ENCODE results near the gene PPM1D.

PPM1D gene

GRCh38 chr17:60577147-60577915 lies 22.7 kb upstream of the PPM1D start:
- peaks cover 17% of the 10 kb centered on the region for H3K79me1 ChIP-seq (ENCODE audit: low read length)
- no peak overlapping the region for H3K23ac ChIP-seq (ENCODE audit: low read length)
- no peak overlapping the region for H3K4me2 ChIP-seq (ENCODE audit: low read length)
- H4K12ac ChIP-seq (ENCODE audit: low read depth, low read length): no peak overlapping the region
- peak overlapping the region; percentile 33 for H2BK5ac ChIP-seq (ENCODE audit: low read depth, low read length, poor library complexity)
- no peak overlapping the region for H3K4ac ChIP-seq (ENCODE audit: low read depth, low read length)
- H3K9ac ChIP-seq (ENCODE audit: low read length): no peak overlapping the region
- no peaks in the 10 kb centered on the region for H3K36me3 ChIP-seq (ENCODE audit: control insufficient read depth in 1 of 2, insufficient read depth in 2 of 2, low read length in 2 of 2)
- H4K8ac ChIP-seq (ENCODE audit: low read depth, low read length): no peak overlapping the region
- H2BK12ac ChIP-seq (ENCODE audit: low read length): no peak overlapping the region
- no peak overlapping the region for H3K4me3 ChIP-seq (ENCODE audit: low read depth, low read length)
- peaks cover 10% of the 10 kb centered on the region in 2 experiments for H3K4me1 ChIP-seq (ENCODE audit: control insufficient read depth in 1 of 2, insufficient read depth in 2 of 2, low read length in 2 of 2)
- H3K79me2 ChIP-seq (ENCODE audit: control insufficient read depth, insufficient read depth, low read length, poor library complexity): peaks cover 1% of the 10 kb centered on the region
- H3K27ac ChIP-seq (ENCODE audit: low read depth, low read length): peak overlapping the region; percentile 5
- no peak overlapping the region for H3K14ac ChIP-seq (ENCODE audit: low read length)
- H2BK120ac ChIP-seq (ENCODE audit: insufficient read depth, low read length, poor library complexity): no peak overlapping the region
- H3K27me3 ChIP-seq (ENCODE audit: insufficient read depth, low read length): no peaks in the 10 kb centered on the region
- WGBS (ENCODE audit: extremely low coverage, insufficient coverage, insufficient read length): no CpG with 5 or more reads among the region's 7 CpGs
- no peak overlapping the region for H2AFZ ChIP-seq (ENCODE audit: insufficient read depth, low read length, poor library complexity)
- H4K91ac ChIP-seq (ENCODE audit: low read depth, low read length): no peak overlapping the region
- H3K18ac ChIP-seq (ENCODE audit: low read length): no peak overlapping the region
- DNase-seq: peak; percentile 31 to 50
- H3K9me3 ChIP-seq (ENCODE audit: insufficient read depth, low read depth, low read length): no peaks in the 10 kb centered on the region
- no peak overlapping the region for H2AK5ac ChIP-seq (ENCODE audit: low read length)

DNA sequence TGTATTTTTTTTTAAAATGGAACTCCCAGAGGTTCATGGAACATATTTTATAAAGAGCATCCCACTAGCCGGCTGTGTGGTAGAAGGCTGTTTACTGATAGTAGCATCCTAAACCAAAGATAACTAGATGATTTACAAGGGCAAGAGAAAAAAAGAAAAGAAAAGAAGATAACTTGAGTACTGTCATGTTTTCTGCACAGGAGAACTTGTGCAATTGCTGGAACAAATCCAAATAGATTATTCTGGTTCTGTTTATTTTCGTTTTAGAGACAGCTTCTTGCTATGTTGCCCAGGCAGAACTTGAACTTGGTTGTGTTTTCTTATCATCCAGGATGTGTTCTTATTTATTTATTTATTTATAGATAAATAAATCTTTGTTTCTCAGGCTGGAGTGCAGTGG lies 20.9 kb upstream of the PPM1D start:
- Histone ChIP-seq H3K36me3 (ENCODE audit: control insufficient read depth in 1 of 2, insufficient read depth in 2 of 2, low read length in 2 of 2) (no peaks in the 10 kb centered on the region), H2BK12ac (ENCODE audit: low read length) (no peak overlapping the region), H4K91ac (ENCODE audit: low read depth, low read length) (no peak overlapping the region), H3K9ac (ENCODE audit: low read length) (no peak overlapping the region), H4K8ac (ENCODE audit: low read depth, low read length) (no peak overlapping the region), H4K12ac (ENCODE audit: low read depth, low read length) (no peak overlapping the region), H3K18ac (ENCODE audit: low read length) (no peak overlapping the region), H2BK5ac (ENCODE audit: low read depth, low read length, poor library complexity) (no peak overlapping the region), H3K4me3 (ENCODE audit: low read depth, low read length) (no peak overlapping the region), H3K79me1 (ENCODE audit: low read length) (peaks cover 11% of the 10 kb centered on the region), H3K14ac (ENCODE audit: low read length) (no peak overlapping the region), H2AK5ac (ENCODE audit: low read length) (no peak overlapping the region), H3K23ac (ENCODE audit: low read length) (no peak overlapping the region), H3K27ac (ENCODE audit: low read depth, low read length) (no peak overlapping the region), H3K79me2 (ENCODE audit: control insufficient read depth, insufficient read depth, low read length, poor library complexity) (no peaks in the 10 kb centered on the region), H3K4me2 (ENCODE audit: low read length) (no peak overlapping the region), H2AFZ (ENCODE audit: insufficient read depth, low read length, poor library complexity) (no peak overlapping the region), H3K4ac (ENCODE audit: low read depth, low read length) (no peak overlapping the region), H3K27me3 (ENCODE audit: insufficient read depth, low read length) (no peaks in the 10 kb centered on the region), H3K9me3 (ENCODE audit: insufficient read depth, low read depth, low read length) (no peaks in the 10 kb centered on the region), H3K4me1 (ENCODE audit: control insufficient read depth in 1 of 2, insufficient read depth in 2 of 2, low read length in 2 of 2) (peaks cover 2 to 3% of the 10 kb centered on the region in 2 experiments), H2BK120ac (ENCODE audit: insufficient read depth, low read length, poor library complexity) (no peak overlapping the region)
- DNase-seq: no peak
- WGBS (ENCODE audit: extremely low coverage, insufficient coverage, insufficient read length): no CpG with 5 or more reads among the region's 2 CpGs

- no peak overlapping the region for H3K4me2 ChIP-seq (ENCODE audit: low read length)
- WGBS (ENCODE audit: extremely low coverage, insufficient coverage, insufficient read length): no CpG with 5 or more reads among the region's 4 CpGs
- no peak overlapping the region for H3K9ac ChIP-seq (ENCODE audit: low read length)
- H4K91ac ChIP-seq (ENCODE audit: low read depth, low read length): no peak overlapping the region
- no peak overlapping the region for H2AK5ac ChIP-seq (ENCODE audit: low read length)
- no peak overlapping the region for H3K14ac ChIP-seq (ENCODE audit: low read length)
- H3K36me3 ChIP-seq (ENCODE audit: control insufficient read depth in 1 of 2, insufficient read depth in 2 of 2, low read length in 2 of 2): no peaks in the 10 kb centered on the region
- peaks cover 8% of the 10 kb centered on the region for H3K79me1 ChIP-seq (ENCODE audit: low read length)
- no peak for DNase-seq
- H3K18ac ChIP-seq (ENCODE audit: low read length): no peak overlapping the region
- H2BK120ac ChIP-seq (ENCODE audit: insufficient read depth, low read length, poor library complexity): no peak overlapping the region
- no peak overlapping the region for H3K23ac ChIP-seq (ENCODE audit: low read length)
- no peak overlapping the region for H3K4me3 ChIP-seq (ENCODE audit: low read depth, low read length)
- H3K27ac ChIP-seq (ENCODE audit: low read depth, low read length): no peak overlapping the region
- no peak overlapping the region for H2BK12ac ChIP-seq (ENCODE audit: low read length)
- no peak overlapping the region for H3K4ac ChIP-seq (ENCODE audit: low read depth, low read length)
- no peak overlapping the region for H2BK5ac ChIP-seq (ENCODE audit: low read depth, low read length, poor library complexity)
- H3K9me3 ChIP-seq (ENCODE audit: insufficient read depth, low read depth, low read length): no peaks in the 10 kb centered on the region
- no peaks in the 10 kb centered on the region for H3K27me3 ChIP-seq (ENCODE audit: insufficient read depth, low read length)
- no peak overlapping the region for H4K8ac ChIP-seq (ENCODE audit: low read depth, low read length)
- no peaks in the 10 kb centered on the region for H3K4me1 ChIP-seq (ENCODE audit: control insufficient read depth in 1 of 2, insufficient read depth in 2 of 2, low read length in 2 of 2)
- H4K12ac ChIP-seq (ENCODE audit: low read depth, low read length): no peak overlapping the region
- no peak overlapping the region for H2AFZ ChIP-seq (ENCODE audit: insufficient read depth, low read length, poor library complexity)
- no peaks in the 10 kb centered on the region for H3K79me2 ChIP-seq (ENCODE audit: control insufficient read depth, insufficient read depth, low read length, poor library complexity)
Measured at GRCh38 chr17:60579551-60579950, 20.4 kb upstream of the PPM1D start.

DNA sequence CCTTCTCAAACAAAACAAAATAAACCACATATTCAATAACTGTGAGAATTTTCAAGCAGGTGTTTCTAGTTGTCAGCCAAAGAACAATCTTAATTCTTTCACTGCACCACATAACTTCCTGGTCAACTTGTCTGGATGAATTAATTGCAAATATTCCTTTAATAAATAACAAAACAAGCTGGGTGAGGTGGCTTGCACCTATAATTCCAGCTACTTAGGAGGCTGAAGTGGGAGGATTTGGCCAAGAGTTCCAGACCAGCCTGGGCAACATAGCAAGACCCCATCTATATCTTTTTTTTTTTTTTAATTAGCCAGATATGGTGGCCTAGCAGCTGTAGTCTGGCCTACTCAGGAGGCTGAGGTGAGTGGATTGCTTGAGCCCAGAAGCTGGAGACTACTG lies 17.0 kb upstream of the PPM1D start:
- Histone ChIP-seq H3K23ac (ENCODE audit: low read length) (no peak overlapping the region), H4K12ac (ENCODE audit: low read depth, low read length) (no peak overlapping the region), H2AFZ (ENCODE audit: insufficient read depth, low read length, poor library complexity) (no peak overlapping the region), H3K4me2 (ENCODE audit: low read length) (no peak overlapping the region), H3K14ac (ENCODE audit: low read length) (no peak overlapping the region), H3K27me3 (ENCODE audit: insufficient read depth, low read length) (no peaks in the 10 kb centered on the region), H3K36me3 (ENCODE audit: control insufficient read depth in 1 of 2, insufficient read depth in 2 of 2, low read length in 2 of 2) (no peaks in the 10 kb centered on the region), H2BK12ac (ENCODE audit: low read length) (no peak overlapping the region), H3K79me1 (ENCODE audit: low read length) (no peaks in the 10 kb centered on the region), H4K8ac (ENCODE audit: low read depth, low read length) (no peak overlapping the region), H2AK5ac (ENCODE audit: low read length) (no peak overlapping the region), H3K4ac (ENCODE audit: low read depth, low read length) (no peak overlapping the region), H3K79me2 (ENCODE audit: control insufficient read depth, insufficient read depth, low read length, poor library complexity) (no peaks in the 10 kb centered on the region), H3K4me3 (ENCODE audit: low read depth, low read length) (no peak overlapping the region), H2BK5ac (ENCODE audit: low read depth, low read length, poor library complexity) (no peak overlapping the region), H2BK120ac (ENCODE audit: insufficient read depth, low read length, poor library complexity) (no peak overlapping the region), H3K4me1 (ENCODE audit: control insufficient read depth in 1 of 2, insufficient read depth in 2 of 2, low read length in 2 of 2) (no peaks in the 10 kb centered on the region), H3K27ac (ENCODE audit: low read depth, low read length) (no peak overlapping the region), H3K9ac (ENCODE audit: low read length) (no peak overlapping the region), H3K18ac (ENCODE audit: low read length) (no peak overlapping the region), H4K91ac (ENCODE audit: low read depth, low read length) (no peak overlapping the region), H3K9me3 (ENCODE audit: insufficient read depth, low read depth, low read length) (no peaks in the 10 kb centered on the region)
- DNase-seq: no peak

Data from trophoblast cell (in vitro differentiated cells and primary cell).